Mesenchymal stem cell (in vitro differentiated cells and primary cell): ENCODE results near the gene DNAJC13.
A peak's percentile ranks its signal among the peaks of the same experiment; 100 is the strongest.

Experiments used
- DNase-seq: peaks from one replicate; pipeline ENCODE4 v3.0.0-alpha.2; 2013
- H2AFZ ChIP-seq: one replicate; pipeline ENCODE4 v1.6.1; 2013; ENCODE audit warnings: low read depth, mild to moderate bottlenecking, control low read depth, inconsistent platforms, low read length, moderate library complexity
- H2AK5ac ChIP-seq: 2 replicates; pipeline ENCODE4 v1.6.1; 2013; ENCODE audit warnings: low read length, moderate library complexity, mild to moderate bottlenecking, inconsistent platforms; ENCODE audit not compliant: severe bottlenecking
- H2BK120ac ChIP-seq: one replicate; pipeline ENCODE4 v1.6.1; 2013; ENCODE audit warnings: low read depth, mild to moderate bottlenecking, inconsistent platforms, low read length, moderate library complexity
- H2BK12ac ChIP-seq, 2 experiments: one replicate each; pipeline ENCODE4 v1.6.1; 2013; ENCODE audit warnings: inconsistent platforms in 2 of 2, low read length in 2 of 2, mild to moderate bottlenecking in 2 of 2, moderate library complexity in 2 of 2, control low read depth in 1 of 2
- H2BK15ac ChIP-seq: one replicate; pipeline ENCODE4 v1.6.1; 2013; ENCODE audit warnings: mild to moderate bottlenecking, low read depth, inconsistent platforms; ENCODE audit not compliant: poor library complexity, severe bottlenecking
- H2BK5ac ChIP-seq: 2 replicates; pipeline ENCODE4 v1.6.1; 2013; ENCODE audit warnings: low read depth, mild to moderate bottlenecking, low read length, control low read depth, inconsistent platforms; ENCODE audit not compliant: poor library complexity, severe bottlenecking
- H3K14ac ChIP-seq, 2 experiments: one replicate each; pipeline ENCODE4 v1.6.1; 2013; ENCODE audit warnings: inconsistent platforms in 2 of 2, low read length in 2 of 2, control low read depth in 1 of 2, mild to moderate bottlenecking in 1 of 2, moderate library complexity in 1 of 2
- H3K18ac ChIP-seq, 2 experiments: one replicate each; pipeline ENCODE4 v1.6.1; 2013; ENCODE audit warnings: inconsistent platforms in 2 of 2, low read length in 2 of 2, control low read depth in 1 of 2, low read depth in 1 of 2, mild to moderate bottlenecking in 1 of 2
- H3K23ac ChIP-seq, 2 experiments: one replicate each; pipeline ENCODE4 v1.6.1; 2013; ENCODE audit warnings: inconsistent platforms in 2 of 2, low read length in 2 of 2, mild to moderate bottlenecking in 2 of 2, moderate library complexity in 2 of 2, control low read depth in 1 of 2
- H3K27ac ChIP-seq: 2 replicates; pipeline ENCODE4 v1.5.1; 2013; ENCODE audit warnings: mild to moderate bottlenecking, moderate library complexity, low read length, control low read depth, inconsistent platforms; ENCODE audit not compliant: poor library complexity, severe bottlenecking
- H3K27me3 ChIP-seq, 2 experiments: 2 replicates each; pipeline versions ENCODE4 v1.6.1 to v1.7.0; 2013; ENCODE audit warnings: low read length in 2 of 2, mild to moderate bottlenecking in 2 of 2, moderate library complexity in 2 of 2, control low read depth in 1 of 2, inconsistent platforms in 1 of 2; ENCODE audit not compliant: control insufficient read depth in 1 of 2, insufficient read depth in 1 of 2
- H3K36me3 ChIP-seq, 2 experiments: 2 replicates each; pipeline versions ENCODE4 v1.6.1 to v1.7.0; 2013; ENCODE audit warnings: low read length in 2 of 2, control low read depth in 1 of 2, inconsistent platforms in 1 of 2, low read depth in 1 of 2, mild to moderate bottlenecking in 1 of 2; ENCODE audit not compliant: insufficient read depth in 2 of 2, control insufficient read depth in 1 of 2
- H3K4ac ChIP-seq, 2 experiments: one replicate each; pipeline ENCODE4 v1.6.1; 2013; ENCODE audit warnings: inconsistent platforms in 2 of 2, low read length in 2 of 2, mild to moderate bottlenecking in 2 of 2, moderate library complexity in 2 of 2, control low read depth in 1 of 2, low read depth in 1 of 2
- H3K4me1 ChIP-seq: 2 replicates; pipeline ENCODE4 v1.6.1; 2013; ENCODE audit warnings: low read depth, low read length, control low read depth; ENCODE audit not compliant: control insufficient read depth, insufficient read depth
- H3K4me2 ChIP-seq: 2 replicates; pipeline ENCODE4 v1.6.1; 2013; ENCODE audit warnings: low read length, mild to moderate bottlenecking, inconsistent platforms; ENCODE audit not compliant: poor library complexity, severe bottlenecking
- H3K4me3 ChIP-seq, 2 experiments: 2 replicates each; pipeline versions ENCODE4 v1.5.1 to v1.7.0; 2013; ENCODE audit warnings: low read length in 2 of 2, mild to moderate bottlenecking in 2 of 2, control low read depth in 1 of 2, low read depth in 1 of 2; ENCODE audit not compliant: insufficient read depth in 1 of 2
- H3K79me1 ChIP-seq: replicated peaks from 2 replicates; pipeline ENCODE4 v1.6.1; 2013; ENCODE audit warnings: mild to moderate bottlenecking, control low read depth, low read length, inconsistent platforms; ENCODE audit not compliant: poor library complexity, severe bottlenecking
- H3K9ac ChIP-seq: 2 replicates; pipeline ENCODE4 v1.7.0; 2013; ENCODE audit warnings: mild to moderate bottlenecking, low read length, moderate library complexity
- H3K9me3 ChIP-seq: 2 replicates; pipeline ENCODE4 v1.7.0; 2013; ENCODE audit warnings: mild to moderate bottlenecking, low read length; ENCODE audit not compliant: control insufficient read depth
- H4K8ac ChIP-seq: one replicate; pipeline ENCODE4 v1.6.1; 2013; ENCODE audit warnings: inconsistent platforms, mild to moderate bottlenecking, low read length, moderate library complexity
- H4K91ac ChIP-seq: one replicate; pipeline ENCODE4 v1.6.1; 2013; ENCODE audit warnings: mild to moderate bottlenecking, low read length, inconsistent platforms
- WGBS: methylation state at CpG from one replicate; pipeline ENCODE4 v1.1.7; 2013; ENCODE audit warnings: mixed read lengths; 5-methylcytosine and 5-hydroxymethylcytosine counted together

DNAJC13 gene

GRCh38 chr3:132522353-132522752, 105.1 kb downstream of the DNAJC13 start:
- Histone ChIP-seq H2AFZ (no peak overlapping the region), H3K27me3 (no peaks in the 10 kb centered on the region), H3K4me2 (no peak overlapping the region), H2BK120ac (no peak overlapping the region), H3K27ac (no peak overlapping the region), H2BK15ac (no peak overlapping the region), H2BK5ac (no peak overlapping the region), H2BK12ac (no peak overlapping the region), H3K4me3 (no peak overlapping the region), H3K4ac (no peak overlapping the region), H3K36me3 (peaks cover 6 to 95% of the 10 kb centered on the region in 2 experiments), H2AK5ac (no peak overlapping the region), H3K9ac (no peak overlapping the region), H3K4me1 (no peaks in the 10 kb centered on the region), H3K18ac (no peak overlapping the region), H3K79me1 (peaks cover 8% of the 10 kb centered on the region), H4K91ac (no peak overlapping the region), H4K8ac (no peak overlapping the region), H3K14ac (no peak overlapping the region), H3K23ac (no peak overlapping the region), H3K9me3 (no peaks in the 10 kb centered on the region)
- WGBS: 100% methylated on average over 1 of the region's 3 CpGs
- no peak for DNase-seq

- Histone ChIP-seq H2AFZ (no peak overlapping the region), H3K4me3 (no peak overlapping the region), H4K8ac (no peak overlapping the region), H2BK12ac (no peak overlapping the region), H3K4ac (no peak overlapping the region), H3K4me2 (no peak overlapping the region), H3K36me3 (peaks cover 12 to 85% of the 10 kb centered on the region in 2 experiments), H3K79me1 (peaks cover 8% of the 10 kb centered on the region), H3K9ac (no peak overlapping the region), H3K9me3 (no peaks in the 10 kb centered on the region), H2AK5ac (no peak overlapping the region), H4K91ac (no peak overlapping the region), H3K27me3 (no peaks in the 10 kb centered on the region), H2BK5ac (no peak overlapping the region), H3K4me1 (peaks cover 1% of the 10 kb centered on the region), H2BK15ac (no peak overlapping the region), H3K14ac (no peak overlapping the region), H3K18ac (no peak overlapping the region), H2BK120ac (no peak overlapping the region), H3K27ac (no peak overlapping the region), H3K23ac (no peak overlapping the region)
- 98% methylated on average over 3 of the region's 3 CpGs for WGBS
- no peak for DNase-seq
These were observed 113.3 kb downstream of the DNAJC13 start for GRCh38 chr3:132530624-132531023.

- Histone ChIP-seq H2BK15ac (no peak overlapping the region), H3K23ac (no peak overlapping the region), H3K14ac (no peak overlapping the region), H2BK12ac (peak overlapping the region in 1 of 2 experiments; percentile 24), H2BK120ac (no peak overlapping the region), H3K18ac (peak overlapping the region; percentile 37 to 76), H3K4me2 (no peak overlapping the region), H3K79me1 (peaks cover 10% of the 10 kb centered on the region), H3K36me3 (peaks cover 14 to 77% of the 10 kb centered on the region in 2 experiments), H4K8ac (peak overlapping the region; percentile 51), H4K91ac (peak overlapping the region; percentile 69), H2AFZ (no peak overlapping the region), H3K9me3 (no peaks in the 10 kb centered on the region), H2BK5ac (peak overlapping the region; percentile 22), H3K4me1 (peaks cover 7% of the 10 kb centered on the region), H3K4me3 (no peak overlapping the region), H3K27ac (peak overlapping the region; percentile 37), H3K9ac (peak overlapping the region; percentile 85), H2AK5ac (peak overlapping the region; percentile 17), H3K4ac (no peak overlapping the region), H3K27me3 (no peaks in the 10 kb centered on the region)
- DNase-seq: peak; percentile 83
- WGBS: 38% methylated on average over 4 of the region's 7 CpGs
These were observed 118.5 kb downstream of the DNAJC13 start for GRCh38 chr3:132535575-132536441.

- H3K23ac ChIP-seq: no peak overlapping the region
- H3K4ac ChIP-seq: peak overlapping the region in 1 of 2 experiments; percentile 31
- H3K36me3 ChIP-seq: peaks cover 20 to 80% of the 10 kb centered on the region in 2 experiments
- peaks cover 13% of the 10 kb centered on the region for H3K79me1 ChIP-seq
- peak overlapping the region; percentile 17 for H2AK5ac ChIP-seq
- H4K91ac ChIP-seq: peak overlapping the region; percentile 69
- no peak overlapping the region for H2BK15ac ChIP-seq
- DNase-seq: peak; percentile 26
- H2AFZ ChIP-seq: no peak overlapping the region
- no peaks in the 10 kb centered on the region for H3K27me3 ChIP-seq
- peak overlapping the region; percentile 37 to 76 for H3K18ac ChIP-seq
- H3K4me3 ChIP-seq: no peak overlapping the region
- H2BK120ac ChIP-seq: no peak overlapping the region
- 88% methylated on average over 3 of the region's 3 CpGs for WGBS
- H2BK12ac ChIP-seq: peak overlapping the region; percentile 17 to 24
- H4K8ac ChIP-seq: peak overlapping the region; percentile 57
- H3K9me3 ChIP-seq: no peaks in the 10 kb centered on the region
- no peak overlapping the region for H3K4me2 ChIP-seq
- H3K9ac ChIP-seq: peak overlapping the region; percentile 85
- H2BK5ac ChIP-seq: no peak overlapping the region
- peaks cover 7% of the 10 kb centered on the region for H3K4me1 ChIP-seq
- H3K14ac ChIP-seq: no peak overlapping the region
- no peak overlapping the region for H3K27ac ChIP-seq
These were observed 119.3 kb downstream of the DNAJC13 start for GRCh38 chr3:132536442-132537153.
